IPS DF 4.7 (cell line): ENCODE results near the gene C1QL1.

Experiments
- DNase-seq: peaks from one replicate; pipeline ENCODE4 v3.0.0-alpha.2; 2013; ENCODE audit warnings: low spot score; ENCODE audit errors: extremely low read depth

The C1QL1 gene

GRCh38 chr17:44932096-44932786 lies 35.9 kb downstream of the C1QL1 start:
- DNase-seq = no peak

GRCh38 chr17:44931376-44931775 lies 36.7 kb downstream of the C1QL1 start:
- DNase-seq = no peak

GRCh38 chr17:44930667-44931066 lies 37.4 kb downstream of the C1QL1 start:
- DNase-seq = no peak

GRCh38 chr17:44928950-44929720 lies 39.0 kb downstream of the C1QL1 start:
- DNase-seq = no peak

GRCh38 chr17:44928136-44928535 lies 40.0 kb downstream of the C1QL1 start:
- no peak for DNase-seq

GRCh38 chr17:44927696-44928095 lies 40.4 kb downstream of the C1QL1 start:
- DNase-seq = no peak

GRCh38 chr17:44926821-44927525 lies 41.1 kb downstream of the C1QL1 start:
- DNase-seq = no peak

- no peak for DNase-seq
Observed at GRCh38 chr17:44925731-44926697, 42.1 kb downstream of the C1QL1 start.

GRCh38 chr17:44924107-44924544 lies 44.0 kb downstream of the C1QL1 start:
- DNase-seq = no peak

- DNase-seq = no peak
Observed at GRCh38 chr17:44922746-44923470, 45.2 kb downstream of the C1QL1 start.

GRCh38 chr17:44922136-44922535 lies 46.0 kb downstream of the C1QL1 start:
- no peak for DNase-seq

GRCh38 chr17:44921122-44921882 lies 46.8 kb downstream of the C1QL1 start:
- no peak for DNase-seq

- no peak for DNase-seq
Observed at GRCh38 chr17:44920565-44920940, 47.5 kb downstream of the C1QL1 start.

- peak; percentile 49 for DNase-seq
Observed at GRCh38 chr17:44919885-44920564, 48.1 kb downstream of the C1QL1 start.

GRCh38 chr17:44919411-44919810 lies 48.7 kb downstream of the C1QL1 start:
- DNase-seq = no peak

GRCh38 chr17:44918006-44918405 lies 50.1 kb downstream of the C1QL1 start:
- DNase-seq = no peak

- DNase-seq = no peak
Observed at GRCh38 chr17:44917456-44917855, 50.6 kb downstream of the C1QL1 start.

- DNase-seq = no peak
Observed at GRCh38 chr17:44916781-44917241, 51.3 kb downstream of the C1QL1 start.
